Naive thymus-derived CD8-positive, alpha-beta T cell (primary cell): ENCODE data around the gene APBA1. TPM values are rescaled to one million over a fixed set of nuclear protein-coding genes. Genes with fewer than 3 reads are reported as not detected.

Experiments
- ATAC-seq, 2 donors: fragments of 150-1000 bp; cut with Tn5 transposase in 1 of 2; sonication (Bioruptor Pico), chemical (Tn5 transposase) in 1 of 2; 1 replicate in 1 of 2; 2 replicates in 1 of 2; pipeline ENCODE4 v1.10.0; 2021; ENCODE audit warnings: mild to moderate bottlenecking in 2 of 2, moderate library complexity in 2 of 2
- POLR2A ChIA-PET: fragments of 350-600 bp; sonication (Branson Sonifier 250); formaldehyde crosslinking; loops from one replicate; lab custom pipeline; 2021; ENCODE audit warnings: antibody characterized with exemption; lab: Charles Lee
- DNase-seq, 10 donors: peaks; one replicate each; pipeline versions ENCODE4 v3.0.0 to v3.0.0-alpha.2; 2020 to 2022
- H3K27ac Mint-ChIP-seq, 10 donors: one replicate each; pipeline ENCODE4 v1.8.0; 2020 to 2022; ENCODE audit warnings: mild to moderate bottlenecking in 10 of 10, mixed read lengths in 10 of 10, moderate library complexity in 4 of 10, inconsistent platforms in 1 of 10
- H3K27me3 Mint-ChIP-seq, 5 donors: one replicate each; pipeline ENCODE4 v1.8.0; 2021 to 2022; ENCODE audit warnings: mixed read lengths in 5 of 5
- H3K36me3 Mint-ChIP-seq, 3 donors: one replicate each; pipeline ENCODE4 v1.8.0; 2020 to 2022; ENCODE audit warnings: mixed read lengths in 3 of 3, mild to moderate bottlenecking in 2 of 3, inconsistent platforms in 1 of 3
- H3K4me1 Mint-ChIP-seq, 4 donors: one replicate each; pipeline ENCODE4 v1.8.0; 2021 to 2022; ENCODE audit warnings: mixed read lengths in 4 of 4
- H3K4me3 Mint-ChIP-seq, 10 donors: one replicate each; pipeline ENCODE4 v1.8.0; 2020 to 2022; ENCODE audit warnings: mild to moderate bottlenecking in 10 of 10, mixed read lengths in 10 of 10, moderate library complexity in 6 of 10, inconsistent platforms in 1 of 10
- H3K9me3 Mint-ChIP-seq, 9 donors: one replicate each; pipeline ENCODE4 v1.8.0; 2020 to 2022; ENCODE audit warnings: mixed read lengths in 9 of 9, mild to moderate bottlenecking in 3 of 9, inconsistent platforms in 1 of 9, moderate library complexity in 1 of 9
- polyA plus RNA-seq, 3 donors: library from polyadenylated mRNA; unstranded; fragments of 300-500 nt; fragmentation: Illumina TruSeq; gene quantifications; one replicate each; pipeline ENCODE4 v1.2.3, GENCODE V29; 2021
- total RNA-seq, 8 experiments: library from RNA in 2 of 8; stranded (reverse) in 2 of 8; gene quantifications; one replicate each; pipeline ENCODE4 v1.2.3 and lab custom pipeline; 2021 to 2026

APBA1 gene
- total and polyA plus RNA-seq, 5 experiments from 2014 or later: 0.03 to 1.2 (median 0.49) TPM; not detected in 2

GRCh38 chr9:69649566-69650250 is 22.5 kb downstream of the APBA1 start:
- Mint-ChIP-seq H3K9me3 (no peaks in the 10 kb centered on the region), H3K4me1 (no peaks in the 10 kb centered on the region), H3K4me3 (no peak overlapping the region), H3K27me3 (peaks cover 6 to 29% (median 13%) of the 10 kb centered on the region in 5 donors), H3K36me3 (no peaks in the 10 kb centered on the region), H3K27ac (no peak overlapping the region)
- no peak for DNase-seq
- no peak for ATAC-seq
- POLR2A ChIA-PET: no interaction called here

- DNase-seq: no peak
- no peak overlapping the region for H3K27ac Mint-ChIP-seq
- H3K4me3 Mint-ChIP-seq: no peak overlapping the region
- peaks cover 6 to 29% (median 9%) of the 10 kb centered on the region in 5 donors for H3K27me3 Mint-ChIP-seq
- H3K9me3 Mint-ChIP-seq: peaks cover 0 to 4% (median 0%) of the 10 kb centered on the region in 9 donors
- no peak for ATAC-seq
- no peaks in the 10 kb centered on the region for H3K4me1 Mint-ChIP-seq
- POLR2A ChIA-PET: no interaction called here
- no peaks in the 10 kb centered on the region for H3K36me3 Mint-ChIP-seq
These were observed 24.4 kb downstream of the APBA1 start for GRCh38 chr9:69647804-69648203.

GRCh38 chr9:69646810-69647209 is 25.4 kb downstream of the APBA1 start:
- ATAC-seq: no peak
- DNase-seq: no peak
- Mint-ChIP-seq H3K27me3 (peaks cover 6 to 29% (median 9%) of the 10 kb centered on the region in 5 donors), H3K36me3 (no peaks in the 10 kb centered on the region), H3K27ac (no peak overlapping the region), H3K4me1 (no peaks in the 10 kb centered on the region), H3K9me3 (peaks cover 0 to 4% (median 0%) of the 10 kb centered on the region in 9 donors), H3K4me3 (no peak overlapping the region)
- POLR2A ChIA-PET: no interaction called here

- H3K4me3 Mint-ChIP-seq: no peak overlapping the region
- ATAC-seq (no peak), DNase-seq (no peak)
- H3K9me3 Mint-ChIP-seq: peaks cover 0 to 7% (median 0%) of the 10 kb centered on the region in 9 donors
- POLR2A ChIA-PET: no interaction called here
- peaks cover 6 to 20% (median 9%) of the 10 kb centered on the region in 5 donors for H3K27me3 Mint-ChIP-seq
- H3K4me1 Mint-ChIP-seq: no peaks in the 10 kb centered on the region
- H3K27ac Mint-ChIP-seq: no peak overlapping the region
- no peaks in the 10 kb centered on the region for H3K36me3 Mint-ChIP-seq
These were observed 26.7 kb downstream of the APBA1 start for GRCh38 chr9:69645488-69645887.

GRCh38 chr9:69643098-69643497 is 29.1 kb downstream of the APBA1 start:
- H3K27me3 Mint-ChIP-seq: peaks cover 0 to 7% (median 0%) of the 10 kb centered on the region in 5 donors
- ATAC-seq: no peak
- no peak overlapping the region for H3K27ac Mint-ChIP-seq
- no peak overlapping the region for H3K4me3 Mint-ChIP-seq
- H3K4me1 Mint-ChIP-seq: no peaks in the 10 kb centered on the region
- DNase-seq: no peak
- POLR2A ChIA-PET: no interaction called here
- peaks cover 0 to 7% (median 0%) of the 10 kb centered on the region in 9 donors for H3K9me3 Mint-ChIP-seq
- no peaks in the 10 kb centered on the region for H3K36me3 Mint-ChIP-seq

- DNase-seq (no peak), ATAC-seq (no peak)
- no peak overlapping the region for H3K4me3 Mint-ChIP-seq
- H3K4me1 Mint-ChIP-seq: no peaks in the 10 kb centered on the region
- peaks cover 0 to 9% (median 2%) of the 10 kb centered on the region in 9 donors for H3K9me3 Mint-ChIP-seq
- peaks cover 9 to 42% (median 26%) of the 10 kb centered on the region in 5 donors for H3K27me3 Mint-ChIP-seq
- H3K27ac Mint-ChIP-seq: no peak overlapping the region
- POLR2A ChIA-PET: no interaction called here
- peaks cover 0 to 1% (median 0%) of the 10 kb centered on the region in 3 donors for H3K36me3 Mint-ChIP-seq
These were observed 34.4 kb downstream of the APBA1 start for GRCh38 chr9:69637817-69638200.

GRCh38 chr9:69637193-69637816 is 34.9 kb downstream of the APBA1 start:
- peaks cover 9 to 44% (median 26%) of the 10 kb centered on the region in 5 donors for H3K27me3 Mint-ChIP-seq
- no peak for DNase-seq
- no peak overlapping the region for H3K4me3 Mint-ChIP-seq
- POLR2A ChIA-PET: no interaction called here
- ATAC-seq: no peak
- H3K27ac Mint-ChIP-seq: no peak overlapping the region
- no peaks in the 10 kb centered on the region for H3K4me1 Mint-ChIP-seq
- peaks cover 0 to 9% (median 2%) of the 10 kb centered on the region in 9 donors for H3K9me3 Mint-ChIP-seq
- peaks cover 0 to 1% (median 0%) of the 10 kb centered on the region in 3 donors for H3K36me3 Mint-ChIP-seq

- no peak overlapping the region for H3K27ac Mint-ChIP-seq
- POLR2A ChIA-PET: interaction anchor here (0.6 kb wide), 1 partner anchor 1039 kb away, joined by 8 read pairs; no protein-coding TSS in a partner anchor
- no peaks in the 10 kb centered on the region for H3K4me1 Mint-ChIP-seq
- peaks cover 0 to 9% (median 0%) of the 10 kb centered on the region in 9 donors for H3K9me3 Mint-ChIP-seq
- peaks cover 15 to 52% (median 30%) of the 10 kb centered on the region in 5 donors for H3K27me3 Mint-ChIP-seq
- no peak overlapping the region for H3K4me3 Mint-ChIP-seq
- ATAC-seq (no peak), DNase-seq (no peak)
- peaks cover 0 to 1% (median 0%) of the 10 kb centered on the region in 3 donors for H3K36me3 Mint-ChIP-seq
These were observed 38.5 kb downstream of the APBA1 start for GRCh38 chr9:69633716-69634115.

GRCh38 chr9:69632768-69633167 is 39.4 kb downstream of the APBA1 start:
- DNase-seq (no peak), ATAC-seq (no peak)
- no peak overlapping the region for H3K27ac Mint-ChIP-seq
- H3K9me3 Mint-ChIP-seq: peaks cover 0 to 9% (median 0%) of the 10 kb centered on the region in 9 donors
- no peaks in the 10 kb centered on the region for H3K4me1 Mint-ChIP-seq
- H3K27me3 Mint-ChIP-seq: peaks cover 22 to 60% (median 36%) of the 10 kb centered on the region in 5 donors
- peaks cover 0 to 1% (median 0%) of the 10 kb centered on the region in 3 donors for H3K36me3 Mint-ChIP-seq
- POLR2A ChIA-PET: no interaction called here
- no peak overlapping the region for H3K4me3 Mint-ChIP-seq

GRCh38 chr9:69627281-69627680 is 44.9 kb downstream of the APBA1 start:
- ATAC-seq (no peak), DNase-seq (no peak)
- Mint-ChIP-seq H3K27ac (no peak overlapping the region), H3K36me3 (no peaks in the 10 kb centered on the region), H3K4me3 (no peak overlapping the region), H3K9me3 (peaks cover 0 to 8% (median 0%) of the 10 kb centered on the region in 9 donors), H3K27me3 (peaks cover 9 to 40% (median 26%) of the 10 kb centered on the region in 5 donors), H3K4me1 (no peaks in the 10 kb centered on the region)
- POLR2A ChIA-PET: no interaction called here

GRCh38 chr9:69623276-69623675 is 48.9 kb downstream of the APBA1 start:
- Mint-ChIP-seq H3K27me3 (peaks cover 1 to 38% (median 22%) of the 10 kb centered on the region in 5 donors), H3K27ac (no peak overlapping the region), H3K36me3 (no peaks in the 10 kb centered on the region), H3K9me3 (peaks cover 0 to 1% (median 0%) of the 10 kb centered on the region in 9 donors), H3K4me1 (no peaks in the 10 kb centered on the region), H3K4me3 (no peak overlapping the region)
- no peak for DNase-seq
- POLR2A ChIA-PET: no interaction called here
- no peak for ATAC-seq

GRCh38 chr9:69622676-69623075 is 49.5 kb downstream of the APBA1 start:
- Mint-ChIP-seq H3K27ac (no peak overlapping the region), H3K36me3 (no peaks in the 10 kb centered on the region), H3K27me3 (peaks cover 1 to 32% (median 16%) of the 10 kb centered on the region in 5 donors), H3K4me3 (no peak overlapping the region), H3K4me1 (no peaks in the 10 kb centered on the region), H3K9me3 (peaks cover 0 to 3% (median 0%) of the 10 kb centered on the region in 9 donors)
- ATAC-seq: no peak
- POLR2A ChIA-PET: no interaction called here
- DNase-seq: no peak

GRCh38 chr9:69621730-69622460 is 50.3 kb downstream of the APBA1 start:
- Mint-ChIP-seq H3K27me3 (peaks cover 5 to 26% (median 14%) of the 10 kb centered on the region in 5 donors), H3K9me3 (peaks cover 0 to 3% (median 0%) of the 10 kb centered on the region in 9 donors), H3K4me1 (no peaks in the 10 kb centered on the region), H3K4me3 (no peak overlapping the region), H3K36me3 (no peaks in the 10 kb centered on the region), H3K27ac (no peak overlapping the region)
- ATAC-seq (no peak), DNase-seq (no peak)
- POLR2A ChIA-PET: no interaction called here
